ENCODE measurements around the gene TSSK3.

GRCh38 chr1:32345289-32345827 lies 17.0 kb upstream of the TSSK3 start:
- no peak for TF ChIP-seq CTCF (IDR thresholded peaks at IDR 0.05 in 4 of 5, conservative IDR thresholded peaks at IDR 0.05 in 1 of 5)
- TF ChIP-seq POLR2A (IDR thresholded peaks at IDR 0.05) = no peak

Measured in gastrocnemius medialis (tissue), 4 donors.